HCT116 (cell line): ENCODE results near the gene ECE2. TPM values are rescaled to one million over a fixed set of nuclear protein-coding genes. Genes with fewer than 3 reads are reported as not detected.

Experiments
- ATAC-seq: fragments of 200-7000 bp; cut with Tn5 transposase; 2 replicates; pipeline ENCODE4 v1.9.1; 2020; ENCODE audit warnings: mild to moderate bottlenecking, moderate library complexity
- BruUV-seq: library from RNA; stranded (reverse); fragments of 400-500 nt; replicated peaks from 2 replicates; lab custom pipeline; 2021; lab: Mats Ljungman, UMichigan
- CTCF ChIA-PET: fragments of 300-600 bp; sonication (Branson Sonifier 250); formaldehyde crosslinking; loops from one replicate; lab custom pipeline; 2021; ENCODE audit warnings: antibody characterized with exemption; lab: Charles Lee
- POLR2A ChIA-PET: fragments of 300-600, 350-600 bp; sonication (Branson Sonifier 250); formaldehyde crosslinking; loops from one replicate; lab custom pipeline; 2021; ENCODE audit warnings: antibody characterized with exemption; lab: Charles Lee
- RAD21 ChIA-PET, 2 experiments: fragments of 300-600 bp; sonication (Branson Sonifier 250); formaldehyde crosslinking; loops; one replicate each; lab custom pipeline; 2023; ENCODE audit warnings: low total read pairs in 2 of 2; ENCODE audit not compliant: uncharacterized antibody in 2 of 2, unreplicated experiment in 2 of 2, low non-redundant PET in 1 of 2; lab: Charles Lee
- DNase-seq: peaks from one replicate; pipeline ENCODE4 v3.0.0-alpha.2; 2010; ENCODE audit warnings: low read depth, low spot score
- H2AFZ ChIP-seq: fragments of 200-600 bp; shearing (Covaris generic), sonication (generic); 2 replicates; pipeline ENCODE4 v1.6.1; 2017; ENCODE audit warnings: low read depth, mixed run types, mixed read lengths, antibody characterized with exemption, low read length; ENCODE audit not compliant: poor library complexity, severe bottlenecking
- H3K27ac ChIP-seq: 2 replicates; pipeline ENCODE4 v1.5.1; 2012; ENCODE audit warnings: low read depth, low read length
- H3K27me3 ChIP-seq: fragments of 200-600 bp; sonication (generic); 2 replicates; pipeline ENCODE4 v1.6.1; 2016; ENCODE audit warnings: mixed run types, low read length, mixed read lengths; ENCODE audit not compliant: insufficient read depth
- H3K36me3 ChIP-seq, 2 experiments: fragments of 200-500 bp in 1 of 2; fragments of 200-600 bp in 1 of 2; sonication (Bioruptor generic) in 1 of 2; sonication (generic) in 1 of 2; 2 replicates each; pipeline versions ENCODE4 v1.5.1 to v1.6.1; 2014 to 2016; ENCODE audit warnings: low read length in 2 of 2, inconsistent platforms in 1 of 2, mixed read lengths in 1 of 2, mixed run types in 1 of 2; ENCODE audit not compliant: insufficient read depth in 2 of 2, control insufficient read depth in 1 of 2
- H3K4me1 ChIP-seq, 2 experiments: fragments of 200-600 bp in 1 of 2; sonication (generic) in 1 of 2; 2 replicates each; pipeline versions ENCODE4 v1.5.1 to v1.6.1; 2012 to 2017; ENCODE audit warnings: low read length in 2 of 2, inconsistent platforms in 1 of 2, mild to moderate bottlenecking in 1 of 2, mixed read lengths in 1 of 2, mixed run types in 1 of 2, moderate library complexity in 1 of 2; ENCODE audit not compliant: insufficient read depth in 2 of 2, control insufficient read depth in 1 of 2
- H3K4me2 ChIP-seq: fragments of 200-600 bp; sonication (generic); 2 replicates; pipeline ENCODE4 v1.6.1; 2017; ENCODE audit warnings: mixed run types, low read length, mixed read lengths
- H3K4me3 ChIP-seq, 2 experiments: fragments of 200-600 bp in 1 of 2; sonication (generic) in 1 of 2; replicated peaks in 1 of 2; 2 replicates each; pipeline ENCODE4 v1.5.1; 2011 to 2016; ENCODE audit warnings: low read length in 2 of 2, control low read depth in 1 of 2, low read depth in 1 of 2, mild to moderate bottlenecking in 1 of 2, mixed read lengths in 1 of 2, mixed run types in 1 of 2
- H3K79me2 ChIP-seq: fragments of 200-600 bp; sonication (generic); 2 replicates; pipeline ENCODE4 v1.6.1; 2017; ENCODE audit warnings: mild to moderate bottlenecking, mixed run types, low read length, moderate library complexity, mixed read lengths; ENCODE audit not compliant: insufficient read depth
- H3K9ac ChIP-seq: fragments of 200-600 bp; sonication (generic); 2 replicates; pipeline ENCODE4 v1.6.1; 2016; ENCODE audit warnings: low read length, mixed read lengths
- H3K9me2 ChIP-seq: fragments of 200-600 bp; sonication (generic), shearing (Covaris generic); 2 replicates; pipeline ENCODE4 v1.6.1; 2017; ENCODE audit warnings: mixed run types, mild to moderate bottlenecking, moderate library complexity; ENCODE audit not compliant: insufficient read depth
- H3K9me3 ChIP-seq, 2 experiments: fragments of 200-500 bp in 1 of 2; fragments of 200-600 bp in 1 of 2; sonication (Bioruptor generic) in 1 of 2; sonication (generic) in 1 of 2; 2 replicates each; pipeline ENCODE4 v1.6.1; 2014 to 2017; ENCODE audit warnings: low read length in 2 of 2, mixed read lengths in 2 of 2, inconsistent platforms in 1 of 2, low read depth in 1 of 2, mild to moderate bottlenecking in 1 of 2, mixed run types in 1 of 2, moderate library complexity in 1 of 2; ENCODE audit not compliant: control insufficient read depth in 1 of 2, insufficient read depth in 1 of 2
- H4K20me1 ChIP-seq: fragments of 200-600 bp; sonication (generic), shearing (Covaris generic); 2 replicates; pipeline ENCODE4 v1.6.1; 2017; ENCODE audit warnings: mixed run types, mild to moderate bottlenecking, moderate library complexity; ENCODE audit not compliant: insufficient read depth
- CEBPB ChIP-seq: IDR thresholded peaks from 2 replicates; pipeline ENCODE4 v1.6.1; 2012; ENCODE audit warnings: low read depth
- EGR1 ChIP-seq: IDR thresholded peaks from 2 replicates; pipeline ENCODE4 v1.6.1; 2012; ENCODE audit warnings: low read depth
- EZH2 ChIP-seq: fragments of 200-600 bp; sonication (generic); IDR thresholded peaks from 2 replicates; pipeline ENCODE4 v1.6.1; 2017; ENCODE audit warnings: antibody characterized with exemption, mixed run types
- EZH2phosphoT487 ChIP-seq: fragments of 200-600 bp; IDR thresholded peaks from 2 replicates; pipeline ENCODE4 v1.6.1; 2018; ENCODE audit warnings: antibody characterized with exemption, borderline replicate concordance
- FOSL1 ChIP-seq: IDR thresholded peaks from 2 replicates; pipeline ENCODE4 v1.6.1; 2012; ENCODE audit warnings: low read depth
- JUND ChIP-seq: IDR thresholded peaks from 2 replicates; pipeline ENCODE4 v1.6.1; 2012
- POLR2A ChIP-seq: IDR thresholded peaks from 2 replicates; pipeline ENCODE4 v1.7.0; 2011; ENCODE audit warnings: borderline replicate concordance; ENCODE audit not compliant: insufficient read depth, insufficient read length; ENCODE audit errors: extremely low read depth
- RAD21 ChIP-seq: IDR thresholded peaks from 2 replicates; pipeline ENCODE4 v1.6.1; 2012; ENCODE audit warnings: low read depth, mild to moderate bottlenecking
- SIN3A ChIP-seq: IDR thresholded peaks from 2 replicates; pipeline ENCODE4 v1.6.1; 2012; ENCODE audit warnings: low read depth
- SRF ChIP-seq: IDR thresholded peaks from 2 replicates; pipeline ENCODE4 v1.6.1; 2012; ENCODE audit warnings: low read depth
- TCF7L2 ChIP-seq: IDR thresholded peaks from 2 replicates; pipeline ENCODE4 v1.7.0; 2011; ENCODE audit warnings: borderline replicate concordance, inconsistent platforms; ENCODE audit not compliant: insufficient read depth, insufficient read length; ENCODE audit errors: extremely low read depth
- ZNF274 ChIP-seq: fragments of 200-500 bp; sonication (Bioruptor generic); IDR thresholded peaks from 2 replicates; pipeline ENCODE4 v1.6.1; 2014; ENCODE audit warnings: mild to moderate bottlenecking, low read depth, low read length, inconsistent platforms
- intact Hi-C: fragments of 100-400 bp; cut with micrococcal nuclease; formaldehyde crosslinking; loops from 2 replicates; pipeline ENCODE4 v1.10.0; 2022
- total RNA-seq: library from RNA; stranded (reverse); gene quantifications from one replicate; pipeline ENCODE4 v1.2.1, GENCODE V29; 2021; ENCODE audit not compliant: unreplicated experiment
- TF ChIP-seq, protein P1 (sequence below): IDR thresholded peaks from 2 replicates; pipeline ENCODE4 v1.6.1; 2012; ENCODE audit warnings: low read depth
- TF ChIP-seq, protein P2 (sequence below), 3 experiments: fragments of 200-600 bp in 1 of 3; sonication (generic) in 1 of 3; IDR thresholded peaks in 2 of 3; conservative IDR thresholded peaks in 1 of 3; 2 replicates each; pipeline ENCODE4 v1.5.1; 2012 to 2017; ENCODE audit warnings: low read depth in 2 of 3, low read length in 2 of 3, antibody characterized with exemption in 1 of 3, borderline replicate concordance in 1 of 3, control low read depth in 1 of 3, mild to moderate bottlenecking in 1 of 3, mixed read lengths in 1 of 3, mixed run types in 1 of 3, moderate library complexity in 1 of 3; ENCODE audit not compliant: insufficient read depth in 1 of 3
- TF ChIP-seq, protein P3 (sequence below): IDR thresholded peaks from 2 replicates; pipeline ENCODE4 v1.6.1; 2012
- TF ChIP-seq, protein P4 (sequence below): IDR thresholded peaks from 2 replicates; pipeline ENCODE4 v1.6.1; 2012
- TF ChIP-seq, protein P5 (sequence below): IDR thresholded peaks from 2 replicates; pipeline ENCODE4 v1.6.1; 2011; ENCODE audit warnings: mild to moderate bottlenecking, low read length, moderate library complexity; ENCODE audit not compliant: insufficient replicate concordance; ENCODE audit errors: extremely low read depth

The ECE2 gene
- total RNA-seq, 1 experiment from 2014 or later, result not detected

DNA sequence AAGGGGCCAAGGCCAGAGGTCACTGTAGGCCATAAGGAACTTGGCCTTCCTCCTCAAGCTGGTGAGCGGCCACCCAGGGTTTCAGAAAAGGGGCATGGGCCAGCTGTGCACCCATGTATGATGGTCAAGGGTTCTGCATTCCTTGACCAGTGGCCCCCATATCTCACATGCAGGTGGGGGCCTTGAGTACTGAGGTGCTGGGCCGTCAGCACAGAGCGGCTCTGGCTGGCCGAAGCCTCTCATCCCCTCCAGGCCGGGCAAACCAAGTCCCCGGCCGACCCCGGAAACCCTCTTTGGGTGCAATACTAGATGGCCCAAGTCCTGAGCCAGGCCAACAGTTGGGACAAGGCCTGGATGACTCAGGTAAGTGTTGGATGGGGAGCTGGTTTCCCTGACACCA is 36.6 kb upstream of the ECE2 start:
- RAD21 ChIA-PET, result no interaction called here
- intact Hi-C loops, result no loop called here
- BruUV-seq, result no TSS peak
- H3K4me3 ChIP-seq, result no peak overlapping the region
- TF ChIP-seq CEBPB, result no peak
- no peak for TF ChIP-seq TCF7L2
- no peak for TF ChIP-seq EZH2phosphoT487
- no peak for TF ChIP-seq SIN3A
- TF ChIP-seq, protein P1, sequence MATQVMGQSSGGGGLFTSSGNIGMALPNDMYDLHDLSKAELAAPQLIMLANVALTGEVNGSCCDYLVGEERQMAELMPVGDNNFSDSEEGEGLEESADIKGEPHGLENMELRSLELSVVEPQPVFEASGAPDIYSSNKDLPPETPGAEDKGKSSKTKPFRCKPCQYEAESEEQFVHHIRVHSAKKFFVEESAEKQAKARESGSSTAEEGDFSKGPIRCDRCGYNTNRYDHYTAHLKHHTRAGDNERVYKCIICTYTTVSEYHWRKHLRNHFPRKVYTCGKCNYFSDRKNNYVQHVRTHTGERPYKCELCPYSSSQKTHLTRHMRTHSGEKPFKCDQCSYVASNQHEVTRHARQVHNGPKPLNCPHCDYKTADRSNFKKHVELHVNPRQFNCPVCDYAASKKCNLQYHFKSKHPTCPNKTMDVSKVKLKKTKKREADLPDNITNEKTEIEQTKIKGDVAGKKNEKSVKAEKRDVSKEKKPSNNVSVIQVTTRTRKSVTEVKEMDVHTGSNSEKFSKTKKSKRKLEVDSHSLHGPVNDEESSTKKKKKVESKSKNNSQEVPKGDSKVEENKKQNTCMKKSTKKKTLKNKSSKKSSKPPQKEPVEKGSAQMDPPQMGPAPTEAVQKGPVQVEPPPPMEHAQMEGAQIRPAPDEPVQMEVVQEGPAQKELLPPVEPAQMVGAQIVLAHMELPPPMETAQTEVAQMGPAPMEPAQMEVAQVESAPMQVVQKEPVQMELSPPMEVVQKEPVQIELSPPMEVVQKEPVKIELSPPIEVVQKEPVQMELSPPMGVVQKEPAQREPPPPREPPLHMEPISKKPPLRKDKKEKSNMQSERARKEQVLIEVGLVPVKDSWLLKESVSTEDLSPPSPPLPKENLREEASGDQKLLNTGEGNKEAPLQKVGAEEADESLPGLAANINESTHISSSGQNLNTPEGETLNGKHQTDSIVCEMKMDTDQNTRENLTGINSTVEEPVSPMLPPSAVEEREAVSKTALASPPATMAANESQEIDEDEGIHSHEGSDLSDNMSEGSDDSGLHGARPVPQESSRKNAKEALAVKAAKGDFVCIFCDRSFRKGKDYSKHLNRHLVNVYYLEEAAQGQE, result no peak
- TF ChIP-seq, protein P2, sequence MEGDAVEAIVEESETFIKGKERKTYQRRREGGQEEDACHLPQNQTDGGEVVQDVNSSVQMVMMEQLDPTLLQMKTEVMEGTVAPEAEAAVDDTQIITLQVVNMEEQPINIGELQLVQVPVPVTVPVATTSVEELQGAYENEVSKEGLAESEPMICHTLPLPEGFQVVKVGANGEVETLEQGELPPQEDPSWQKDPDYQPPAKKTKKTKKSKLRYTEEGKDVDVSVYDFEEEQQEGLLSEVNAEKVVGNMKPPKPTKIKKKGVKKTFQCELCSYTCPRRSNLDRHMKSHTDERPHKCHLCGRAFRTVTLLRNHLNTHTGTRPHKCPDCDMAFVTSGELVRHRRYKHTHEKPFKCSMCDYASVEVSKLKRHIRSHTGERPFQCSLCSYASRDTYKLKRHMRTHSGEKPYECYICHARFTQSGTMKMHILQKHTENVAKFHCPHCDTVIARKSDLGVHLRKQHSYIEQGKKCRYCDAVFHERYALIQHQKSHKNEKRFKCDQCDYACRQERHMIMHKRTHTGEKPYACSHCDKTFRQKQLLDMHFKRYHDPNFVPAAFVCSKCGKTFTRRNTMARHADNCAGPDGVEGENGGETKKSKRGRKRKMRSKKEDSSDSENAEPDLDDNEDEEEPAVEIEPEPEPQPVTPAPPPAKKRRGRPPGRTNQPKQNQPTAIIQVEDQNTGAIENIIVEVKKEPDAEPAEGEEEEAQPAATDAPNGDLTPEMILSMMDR (IDR thresholded peaks at IDR 0.05 in 2 of 3, conservative IDR thresholded peaks at IDR 0.05 in 1 of 3; ENCODE audit: borderline replicate concordance in 1 of 3, insufficient read depth in 1 of 3, low read depth in 2 of 3, low read length in 2 of 3), result no peak
- TF ChIP-seq, protein P3, sequence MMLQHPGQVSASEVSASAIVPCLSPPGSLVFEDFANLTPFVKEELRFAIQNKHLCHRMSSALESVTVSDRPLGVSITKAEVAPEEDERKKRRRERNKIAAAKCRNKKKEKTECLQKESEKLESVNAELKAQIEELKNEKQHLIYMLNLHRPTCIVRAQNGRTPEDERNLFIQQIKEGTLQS, result no peak
- TF ChIP-seq SRF, result no peak
- no peak for TF ChIP-seq ZNF274
- TF ChIP-seq, protein P4, sequence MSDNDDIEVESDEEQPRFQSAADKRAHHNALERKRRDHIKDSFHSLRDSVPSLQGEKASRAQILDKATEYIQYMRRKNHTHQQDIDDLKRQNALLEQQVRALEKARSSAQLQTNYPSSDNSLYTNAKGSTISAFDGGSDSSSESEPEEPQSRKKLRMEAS, result no peak
- no peak for TF ChIP-seq POLR2A
- TF ChIP-seq EZH2, result no peak
- no peak for TF ChIP-seq RAD21
- TF ChIP-seq, protein P5, sequence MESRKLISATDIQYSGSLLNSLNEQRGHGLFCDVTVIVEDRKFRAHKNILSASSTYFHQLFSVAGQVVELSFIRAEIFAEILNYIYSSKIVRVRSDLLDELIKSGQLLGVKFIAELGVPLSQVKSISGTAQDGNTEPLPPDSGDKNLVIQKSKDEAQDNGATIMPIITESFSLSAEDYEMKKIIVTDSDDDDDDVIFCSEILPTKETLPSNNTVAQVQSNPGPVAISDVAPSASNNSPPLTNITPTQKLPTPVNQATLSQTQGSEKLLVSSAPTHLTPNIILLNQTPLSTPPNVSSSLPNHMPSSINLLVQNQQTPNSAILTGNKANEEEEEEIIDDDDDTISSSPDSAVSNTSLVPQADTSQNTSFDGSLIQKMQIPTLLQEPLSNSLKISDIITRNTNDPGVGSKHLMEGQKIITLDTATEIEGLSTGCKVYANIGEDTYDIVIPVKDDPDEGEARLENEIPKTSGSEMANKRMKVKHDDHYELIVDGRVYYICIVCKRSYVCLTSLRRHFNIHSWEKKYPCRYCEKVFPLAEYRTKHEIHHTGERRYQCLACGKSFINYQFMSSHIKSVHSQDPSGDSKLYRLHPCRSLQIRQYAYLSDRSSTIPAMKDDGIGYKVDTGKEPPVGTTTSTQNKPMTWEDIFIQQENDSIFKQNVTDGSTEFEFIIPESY, result no peak
- TF ChIP-seq EGR1, result no peak
- TF ChIP-seq JUND, result no peak
- TF ChIP-seq FOSL1, result no peak
- H4K20me1 ChIP-seq, result no peaks in the 10 kb centered on the region
- CTCF ChIA-PET, result no interaction called here
- no peaks in the 10 kb centered on the region for H3K27me3 ChIP-seq
- H3K9me3 ChIP-seq, result no peaks in the 10 kb centered on the region
- ATAC-seq, result no peak
- H3K79me2 ChIP-seq, result no peaks in the 10 kb centered on the region
- no peak overlapping the region for H3K4me2 ChIP-seq
- POLR2A ChIA-PET, result no interaction called here
- H3K9ac ChIP-seq, result no peak overlapping the region
- no peaks in the 10 kb centered on the region for H3K9me2 ChIP-seq
- H3K4me1 ChIP-seq, result peaks cover 7 to 9% of the 10 kb centered on the region in 2 experiments; a peak in 3 of 4 replicates
- no peak for DNase-seq
- H2AFZ ChIP-seq, result no peak overlapping the region
- H3K27ac ChIP-seq, result no peak overlapping the region
- H3K36me3 ChIP-seq, result peaks cover 19% of the 10 kb centered on the region in 2 experiments; a peak in 3 of 4 replicates
